ENCODE measurements around the gene C14orf119. TPM values are rescaled to one million over a fixed set of nuclear protein-coding genes. Genes with fewer than 3 reads are reported as not detected.

Gene C14orf119
- total RNA-seq, 6 experiments from 2014 or later: 10.7 to 22.6 (median 14.1) TPM

DNA sequence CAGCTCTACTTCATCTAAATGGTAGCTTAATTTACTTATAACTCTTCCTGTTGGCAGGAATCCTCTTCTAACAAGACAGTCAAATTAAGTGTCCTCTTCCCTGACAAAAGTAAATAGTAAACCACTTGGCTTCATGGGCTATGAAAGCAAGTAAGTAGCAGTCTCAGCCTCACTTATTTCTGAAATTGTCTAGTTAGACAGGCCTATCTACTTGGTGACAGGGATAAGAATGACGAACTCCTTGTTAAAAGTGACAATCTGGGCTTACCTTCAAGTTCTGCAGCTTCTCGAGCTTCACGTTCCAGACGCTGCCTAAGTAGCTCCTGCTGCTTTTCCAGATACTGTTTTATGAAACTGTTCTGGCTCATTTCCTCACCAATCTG lies 5.1 kb upstream of the C14orf119 start:
- intact Hi-C loops (cut with DNase I): no loop called here
- Histone ChIP-seq H3K27me3 (no peaks in the 10 kb centered on the region), H3K4me1 (peaks cover 0 to 11% (median 4%) of the 10 kb centered on the region in 4 donors), H3K36me3 (peaks cover 16 to 78% (median 27%) of the 10 kb centered on the region in 4 donors), H3K4me3 (no peak overlapping the region), H3K27ac (no peak overlapping the region), H3K9me3 (no peaks in the 10 kb centered on the region)
- WGBS (ENCODE audit: insufficient coverage, low coverage, low lambda C conversion rate, missing lambda C conversion rate): 42% methylated on average over 4 of the region's 4 CpGs
- no peak for ATAC-seq
- TF ChIP-seq POLR2A (IDR thresholded peaks at IDR 0.05): no peak
- no peak for DNase-seq

DNA sequence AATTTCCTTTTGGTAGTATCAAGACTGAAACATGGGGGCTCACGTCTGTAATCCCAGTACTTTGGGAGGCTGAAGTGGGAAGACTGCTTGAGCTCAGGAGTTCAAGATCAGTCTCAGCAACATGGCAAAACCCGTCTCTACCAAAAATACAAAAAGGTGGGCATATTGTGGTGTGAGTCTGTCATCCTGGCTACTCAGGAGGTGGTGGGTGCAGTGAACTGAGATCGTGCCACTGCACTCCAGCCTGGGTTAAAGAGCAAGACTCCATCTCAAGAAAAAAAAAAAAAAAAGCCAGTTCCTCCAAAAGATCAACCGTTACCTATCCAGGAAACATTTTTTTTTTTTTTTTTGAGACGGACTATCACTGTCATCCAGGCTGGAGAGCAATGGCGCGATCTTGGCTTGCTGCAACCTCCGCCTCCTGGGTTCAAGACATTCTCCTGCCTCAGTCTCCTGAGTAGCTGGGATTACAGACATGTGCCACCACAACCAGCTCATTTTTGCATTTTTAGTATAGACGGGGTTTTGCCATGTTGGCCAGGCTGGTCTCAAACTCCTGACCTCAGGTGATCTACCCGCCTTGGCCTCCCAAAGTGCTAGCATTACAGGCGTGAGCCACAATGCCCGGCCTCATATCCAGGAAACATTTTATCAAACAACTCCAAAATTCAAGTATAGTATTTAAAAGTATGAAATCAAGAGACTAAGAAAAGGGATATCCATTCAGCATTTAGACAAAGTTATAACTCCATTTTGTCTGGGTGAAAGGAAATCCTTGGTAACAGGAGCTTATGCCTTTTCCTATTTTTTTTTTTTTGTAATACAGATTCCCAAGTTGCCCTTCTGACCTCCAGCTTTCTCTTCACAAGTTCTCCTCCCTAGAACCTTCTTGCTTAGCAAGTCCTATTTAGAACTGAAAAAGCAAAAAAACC lies 3.7 kb upstream of the C14orf119 start:
- peaks cover 0 to 12% (median 5%) of the 10 kb centered on the region in 4 donors for H3K4me1 ChIP-seq
- WGBS (ENCODE audit: insufficient coverage, low coverage, low lambda C conversion rate, missing lambda C conversion rate): 69% methylated on average over 9 of the region's 12 CpGs
- H3K9me3 ChIP-seq: no peaks in the 10 kb centered on the region
- TF ChIP-seq, protein P1, sequence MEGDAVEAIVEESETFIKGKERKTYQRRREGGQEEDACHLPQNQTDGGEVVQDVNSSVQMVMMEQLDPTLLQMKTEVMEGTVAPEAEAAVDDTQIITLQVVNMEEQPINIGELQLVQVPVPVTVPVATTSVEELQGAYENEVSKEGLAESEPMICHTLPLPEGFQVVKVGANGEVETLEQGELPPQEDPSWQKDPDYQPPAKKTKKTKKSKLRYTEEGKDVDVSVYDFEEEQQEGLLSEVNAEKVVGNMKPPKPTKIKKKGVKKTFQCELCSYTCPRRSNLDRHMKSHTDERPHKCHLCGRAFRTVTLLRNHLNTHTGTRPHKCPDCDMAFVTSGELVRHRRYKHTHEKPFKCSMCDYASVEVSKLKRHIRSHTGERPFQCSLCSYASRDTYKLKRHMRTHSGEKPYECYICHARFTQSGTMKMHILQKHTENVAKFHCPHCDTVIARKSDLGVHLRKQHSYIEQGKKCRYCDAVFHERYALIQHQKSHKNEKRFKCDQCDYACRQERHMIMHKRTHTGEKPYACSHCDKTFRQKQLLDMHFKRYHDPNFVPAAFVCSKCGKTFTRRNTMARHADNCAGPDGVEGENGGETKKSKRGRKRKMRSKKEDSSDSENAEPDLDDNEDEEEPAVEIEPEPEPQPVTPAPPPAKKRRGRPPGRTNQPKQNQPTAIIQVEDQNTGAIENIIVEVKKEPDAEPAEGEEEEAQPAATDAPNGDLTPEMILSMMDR (IDR thresholded peaks at IDR 0.05): no peak
- no peak for TF ChIP-seq POLR2A (IDR thresholded peaks at IDR 0.05)
- no peak for ATAC-seq
- H3K27ac ChIP-seq: no peak overlapping the region
- H3K4me3 ChIP-seq: no peak overlapping the region
- H3K36me3 ChIP-seq: peaks cover 13 to 65% (median 19%) of the 10 kb centered on the region in 4 donors
- intact Hi-C loops (cut with DNase I): no loop called here
- DNase-seq: no peak
- H3K27me3 ChIP-seq: no peaks in the 10 kb centered on the region

DNA sequence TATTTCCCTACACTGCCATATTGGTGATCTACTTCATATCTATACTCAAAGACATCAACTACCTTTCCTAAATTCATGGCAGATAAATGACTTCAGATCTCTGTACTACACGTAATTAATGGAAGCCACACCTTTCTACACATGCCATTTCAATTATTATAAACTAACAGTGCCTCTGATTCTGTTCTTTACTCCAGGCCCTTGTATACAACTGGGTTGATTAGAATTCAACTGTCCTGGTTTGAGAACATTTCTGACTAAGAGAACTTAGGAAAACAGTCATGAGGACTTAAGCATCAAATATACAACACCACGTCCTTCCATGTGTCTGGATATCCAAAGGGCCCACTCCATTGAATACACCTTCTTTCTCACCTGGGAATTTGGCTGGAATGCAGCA lies 2.2 kb upstream of the C14orf119 start:
- Histone ChIP-seq H3K36me3 (peaks cover 13 to 55% (median 20%) of the 10 kb centered on the region in 4 donors), H3K4me1 (peaks cover 0 to 25% (median 8%) of the 10 kb centered on the region in 4 donors), H3K4me3 (no peak overlapping the region), H3K27me3 (no peaks in the 10 kb centered on the region), H3K9me3 (no peaks in the 10 kb centered on the region), H3K27ac (no peak overlapping the region)
- WGBS (ENCODE audit: insufficient coverage, low coverage, low lambda C conversion rate, missing lambda C conversion rate): 71% methylated on average over 2 of the region's 2 CpGs
- intact Hi-C loops (cut with DNase I): no loop called here
- DNase-seq (no peak), ATAC-seq (no peak)
- no peak for TF ChIP-seq POLR2A (IDR thresholded peaks at IDR 0.05)
- TF ChIP-seq, protein P1 (IDR thresholded peaks at IDR 0.05): no peak

DNA sequence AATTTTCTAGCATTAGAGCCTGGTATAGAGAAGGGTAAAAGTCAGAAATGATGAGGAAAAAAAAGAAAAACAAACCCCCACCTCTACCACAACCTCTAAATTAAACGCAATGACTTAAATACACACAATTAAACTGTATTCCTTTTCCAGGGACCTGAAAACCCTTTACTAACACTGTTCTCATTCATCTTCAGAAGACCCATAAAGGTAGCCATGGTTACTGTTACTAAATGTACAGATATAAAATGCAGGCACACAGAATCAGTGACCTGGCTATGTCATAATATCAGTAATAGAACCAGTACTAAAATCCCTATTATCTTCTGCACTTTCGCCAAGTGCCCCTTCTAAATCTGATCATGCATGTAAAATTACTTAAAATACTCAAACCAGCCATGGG lies 1.8 kb upstream of the C14orf119 start:
- no peak for ATAC-seq
- Histone ChIP-seq H3K9me3 (no peaks in the 10 kb centered on the region), H3K36me3 (peaks cover 13 to 53% (median 21%) of the 10 kb centered on the region in 4 donors), H3K27me3 (no peaks in the 10 kb centered on the region), H3K27ac (no peak overlapping the region), H3K4me3 (peak overlapping the region in 2 of 3 donors; percentile 79 to 91), H3K4me1 (peaks cover 0 to 25% (median 8%) of the 10 kb centered on the region in 4 donors)
- DNase-seq: no peak
- intact Hi-C loops (cut with DNase I): no loop called here
- WGBS (ENCODE audit: insufficient coverage, low coverage, low lambda C conversion rate, missing lambda C conversion rate): 82% methylated on average over 2 of the region's 2 CpGs
- TF ChIP-seq, protein P1 (IDR thresholded peaks at IDR 0.05): no peak
- TF ChIP-seq POLR2A (IDR thresholded peaks at IDR 0.05): no peak
